Effector CD4-positive, alpha-beta T cell (primary cell): ENCODE data around the gene TMOD1.

Experiments
- DNase-seq: peaks from one replicate; pipeline ENCODE4 v3.0.0-alpha.2; 2020

Gene TMOD1

GRCh38 chr9:97551308-97551707 lies 49.8 kb downstream of the TMOD1 start:
- no peak for DNase-seq

DNA sequence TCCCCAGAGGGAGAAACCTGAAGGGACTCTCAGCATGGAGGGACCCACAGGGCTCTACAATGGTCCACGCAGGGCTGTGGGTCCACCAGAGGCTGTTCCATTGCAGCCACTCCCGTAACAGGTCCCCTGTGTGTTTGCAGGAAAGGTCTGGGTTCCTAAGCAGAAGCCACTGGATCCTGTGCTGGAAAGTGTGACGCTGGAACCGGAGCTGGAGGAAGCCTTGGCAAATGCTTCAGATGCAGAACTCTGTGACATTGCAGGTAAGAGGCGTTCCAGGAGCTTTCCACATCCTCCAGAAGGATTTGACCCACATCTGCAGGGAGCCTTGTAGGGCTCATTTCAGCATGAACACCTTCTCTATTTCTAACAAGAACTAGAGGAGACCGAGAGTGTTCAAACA lies 51.7 kb downstream of the TMOD1 start:
- no peak for DNase-seq

- no peak for DNase-seq
Measured at GRCh38 chr9:97553841-97554240, 52.4 kb downstream of the TMOD1 start.

DNA sequence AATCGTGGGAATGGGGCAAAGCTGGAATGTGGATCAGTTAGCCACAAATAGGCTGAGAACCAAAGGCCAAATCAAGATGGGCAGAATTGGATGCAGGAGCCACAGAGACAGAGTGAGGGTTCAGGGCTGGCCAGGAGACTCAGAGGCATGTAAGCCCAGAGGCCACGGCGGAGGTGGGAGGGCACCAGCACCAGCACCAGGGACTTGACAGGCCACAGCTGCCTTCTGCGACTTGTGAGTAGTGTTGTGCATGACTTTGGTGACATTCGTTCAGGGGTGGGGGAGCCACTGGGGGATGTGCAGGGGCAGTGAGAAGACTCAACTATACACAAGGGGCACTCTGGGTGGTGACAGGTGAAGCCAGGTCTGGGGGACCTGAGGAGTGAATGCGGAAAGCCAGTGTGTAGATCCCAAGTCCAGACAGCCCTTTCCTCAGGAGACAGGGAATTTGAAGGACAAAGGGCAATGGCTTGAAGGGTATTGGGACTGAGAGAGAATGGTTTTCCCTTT lies 53.2 kb downstream of the TMOD1 start:
- no peak for DNase-seq

DNA sequence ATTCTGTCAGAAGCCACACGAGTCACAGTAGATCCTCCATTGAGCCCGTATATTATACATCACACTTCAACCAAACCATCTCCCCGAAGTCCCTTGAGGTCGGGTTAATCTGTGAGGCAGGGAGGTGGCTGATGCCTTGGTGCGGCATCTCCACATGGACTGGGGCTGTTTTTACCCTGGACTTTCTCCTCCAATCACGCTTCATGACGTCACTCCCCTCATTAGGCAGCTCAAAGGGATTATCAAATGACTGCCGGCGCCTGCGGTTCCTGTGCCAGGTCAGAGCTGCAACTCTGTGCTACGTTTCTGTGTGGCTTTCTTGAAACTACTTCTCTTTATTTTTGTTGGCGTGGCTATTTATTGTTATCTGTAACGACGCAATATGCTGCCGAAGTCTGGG lies 53.7 kb downstream of the TMOD1 start:
- DNase-seq = no peak

- no peak for DNase-seq
Measured at GRCh38 chr9:97556036-97556720, 54.7 kb downstream of the TMOD1 start.

DNA sequence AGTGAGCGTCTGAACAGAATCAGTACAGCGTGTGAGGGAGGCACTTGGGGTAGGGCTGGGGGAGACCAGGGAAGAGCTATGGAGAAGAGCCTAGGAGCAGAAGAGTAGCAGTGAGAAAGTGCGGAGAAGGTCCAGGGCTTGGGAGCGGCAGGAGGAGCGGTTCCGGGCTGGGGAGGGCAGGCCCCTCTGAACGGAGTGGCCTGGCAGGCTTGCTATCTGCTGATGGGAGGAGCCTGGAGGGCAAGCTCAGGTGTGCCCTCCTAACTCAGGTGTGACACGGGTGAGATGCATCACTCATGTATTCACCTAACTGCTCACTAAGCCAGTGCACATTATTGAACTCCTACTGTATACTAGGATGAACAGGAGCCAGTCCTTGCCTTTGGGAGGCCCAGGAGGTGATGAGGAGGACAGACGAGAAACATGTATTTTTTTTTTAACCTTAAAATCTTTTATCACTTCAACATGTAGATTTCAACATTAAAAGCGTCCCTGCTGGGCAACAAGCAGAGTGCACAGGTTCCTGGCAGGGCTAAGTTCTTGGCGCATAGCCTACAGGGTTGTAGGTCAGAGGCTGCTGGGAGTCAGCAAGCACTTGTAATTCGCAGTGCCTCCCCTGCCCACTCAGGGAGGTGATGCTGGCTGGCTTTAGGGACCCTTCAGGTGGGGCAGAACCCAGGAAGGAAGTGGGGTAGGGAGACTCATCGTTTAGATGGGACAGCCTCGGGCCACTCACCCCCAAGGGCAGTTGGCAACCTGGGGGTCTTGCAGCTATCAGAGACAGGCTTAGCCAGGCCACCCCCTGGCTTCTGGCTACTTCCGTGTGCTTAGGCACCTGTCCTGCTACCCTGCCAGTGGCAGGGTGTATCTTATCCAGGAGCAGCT lies 55.5 kb downstream of the TMOD1 start:
- no peak for DNase-seq

GRCh38 chr9:97557606-97558095 lies 56.2 kb downstream of the TMOD1 start:
- DNase-seq = no peak

DNA sequence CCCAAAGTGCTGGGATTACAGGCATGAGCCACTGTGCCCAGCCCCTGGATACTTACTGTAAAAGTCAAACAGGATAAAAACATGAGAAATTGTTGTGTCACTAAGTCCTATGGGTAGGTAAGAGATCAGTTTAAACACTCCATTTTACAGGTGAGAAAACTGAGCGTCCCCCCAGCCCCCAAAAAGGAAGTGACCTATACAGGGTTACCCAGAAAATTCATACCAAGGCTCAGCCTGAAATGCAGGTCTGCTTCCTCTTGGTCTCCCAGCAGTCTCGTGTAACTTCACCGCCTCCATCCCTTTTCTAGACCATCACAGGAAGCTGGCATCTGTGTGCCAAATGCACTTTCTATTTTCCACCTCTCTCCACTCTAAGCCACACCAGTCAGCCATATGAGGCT lies 57.2 kb downstream of the TMOD1 start:
- DNase-seq = no peak

DNA sequence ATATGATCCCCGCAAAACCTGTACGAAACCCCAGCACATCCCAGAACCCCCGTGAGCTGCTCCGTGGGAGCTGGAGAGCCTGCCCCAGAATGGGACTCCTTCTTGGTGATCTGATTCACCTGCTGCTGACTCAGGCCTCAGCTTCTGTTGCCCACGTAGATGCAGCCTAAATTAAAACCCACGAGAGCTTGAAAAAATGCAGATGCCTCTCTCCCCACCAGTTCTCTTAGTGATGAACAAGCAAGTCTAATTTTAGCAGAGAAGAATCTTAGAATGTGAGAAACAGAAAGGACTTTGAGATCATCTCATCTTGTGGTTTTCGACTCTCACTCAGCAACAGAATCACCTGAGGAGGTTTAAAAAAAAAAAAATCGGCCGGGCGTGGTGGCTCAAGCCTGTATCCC lies 57.6 kb downstream of the TMOD1 start:
- no peak for DNase-seq

GRCh38 chr9:97560154-97560553 lies 58.7 kb downstream of the TMOD1 start:
- DNase-seq = no peak

GRCh38 chr9:97560851-97561250 lies 59.4 kb downstream of the TMOD1 start:
- no peak for DNase-seq

DNA sequence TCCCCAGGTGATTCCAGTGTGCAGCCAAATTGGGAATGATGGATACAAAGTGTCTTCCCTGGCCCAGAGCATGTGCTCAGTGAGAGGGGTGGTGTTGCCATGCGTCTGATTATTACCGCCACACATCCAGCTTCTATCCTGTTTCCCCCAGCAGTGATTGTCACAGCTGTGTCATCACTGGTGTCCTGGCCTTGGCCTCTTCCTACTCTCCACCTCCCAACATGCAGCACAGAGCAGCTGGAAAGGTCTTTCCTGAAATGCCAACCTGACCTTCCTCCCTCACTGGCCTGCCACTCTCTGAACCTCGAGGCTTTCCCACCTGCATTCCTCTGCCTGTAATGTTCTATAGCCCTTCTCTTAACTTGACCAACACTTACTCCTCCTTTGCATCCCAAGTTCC lies 60.0 kb downstream of the TMOD1 start:
- DNase-seq = no peak

- DNase-seq = no peak
Measured at GRCh38 chr9:97562542-97562941, 61.1 kb downstream of the TMOD1 start.

- no peak for DNase-seq
Measured at GRCh38 chr9:97563458-97564135, 62.1 kb downstream of the TMOD1 start.

GRCh38 chr9:97564291-97565175 lies 63.1 kb downstream of the TMOD1 start:
- DNase-seq = no peak

DNA sequence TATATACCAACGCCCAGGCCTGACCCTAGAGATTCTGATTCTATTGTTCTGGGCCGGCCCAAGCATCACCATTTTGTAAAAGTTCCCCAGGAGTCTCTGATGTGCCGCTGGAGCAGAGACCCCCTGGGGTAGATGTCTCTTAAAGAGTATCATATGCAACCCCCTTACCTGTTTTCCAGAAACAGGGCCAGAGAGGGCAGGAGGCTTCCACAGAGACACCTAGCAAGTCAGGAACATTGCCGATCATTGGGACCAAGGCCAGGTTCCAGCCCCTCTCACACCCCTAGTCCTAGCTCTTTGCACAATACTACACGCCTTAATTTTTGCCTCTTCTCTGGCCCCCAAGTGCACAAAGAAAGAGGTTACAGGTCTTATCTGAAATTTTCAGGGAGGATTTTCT lies 63.8 kb downstream of the TMOD1 start:
- no peak for DNase-seq

- DNase-seq = no peak
Measured at GRCh38 chr9:97567182-97567893, 65.9 kb downstream of the TMOD1 start.

GRCh38 chr9:97567894-97568202 lies 66.4 kb downstream of the TMOD1 start:
- DNase-seq = no peak

GRCh38 chr9:97568461-97569275 lies 67.2 kb downstream of the TMOD1 start:
- DNase-seq = no peak

- DNase-seq = no peak
Measured at GRCh38 chr9:97570899-97571298, 69.4 kb downstream of the TMOD1 start.
